ENCODE measurements around the gene TXNDC12. TPM values are rescaled to one million over a fixed set of nuclear protein-coding genes. Genes with fewer than 3 reads are reported as not detected.
A peak's percentile ranks its signal among the peaks of the same experiment; 100 is the strongest.

TXNDC12 gene
- total and polyA plus RNA-seq, 9 of the 15 experiments (the other 6 are each of a cell fraction or from before 2014, with no cell fraction given), result 17.0 to 60.8 (median 37.8) TPM

GRCh38 chr1:52056163-52056936, 1.4 kb upstream of the TXNDC12 start, which contains the start of gene BTF3L4 (continued):
- TF ChIP-seq ARID3A (IDR thresholded peaks at IDR 0.05; ENCODE audit: borderline replicate concordance, low read depth, low read length), result no peak
- no peak for TF ChIP-seq ZNF184 (CRISPR knock-in tag; IDR thresholded peaks at IDR 0.05)
- TF ChIP-seq KLF16 (IDR thresholded peaks at IDR 0.05), result 0 out of 2 replicates have a peak, but pooled peaks have one; percentile 5
- no peak for TF ChIP-seq ZNF197 (CRISPR knock-in tag; IDR thresholded peaks at IDR 0.05; ENCODE audit: low read depth)
- TF ChIP-seq MAFG (tag; conservative IDR thresholded peaks at IDR 0.05), result no peak
- no peak for TF ChIP-seq RUNX1 (IDR thresholded peaks at IDR 0.05; ENCODE audit: low read depth)
- TF ChIP-seq HMGXB4 (CRISPR knock-in tag; IDR thresholded peaks at IDR 0.05), result 0 out of 2 replicates have a peak, but pooled peaks have one; percentile 20
- peak; percentile 88 for TF ChIP-seq HNRNPLL (IDR thresholded peaks at IDR 0.05; ENCODE audit: low read depth, low read length, poor library complexity, severe bottlenecking)
- TF ChIP-seq FOXK2 (conservative IDR thresholded peaks at IDR 0.05 in 1 of 2, IDR thresholded peaks at IDR 0.05 in 1 of 2; ENCODE audit: low read depth in 2 of 2), result peak in 1 of 2 experiments; percentile 39; a peak in 2 of 4 replicates
- no peak for TF ChIP-seq SMAD2 (IDR thresholded peaks at IDR 0.05; ENCODE audit: low read depth, low read length)
- no peak for TF ChIP-seq KLF1 (tag; IDR thresholded peaks at IDR 0.05)
- TF ChIP-seq JUNB (CRISPR knock-in tag; conservative IDR thresholded peaks at IDR 0.05), result no peak
- no peak for TF ChIP-seq RHOXF2B (CRISPR knock-in tag; conservative IDR thresholded peaks at IDR 0.05)
- TF ChIP-seq NR3C1 (CRISPR knock-in tag; IDR thresholded peaks at IDR 0.05), result 0 out of 2 replicates have a peak, but pooled peaks have one; percentile 67
- peak in 1 of 2 experiments; percentile 9; a peak in 1 of 4 replicates for TF ChIP-seq ZMIZ1 (IDR thresholded peaks at IDR 0.05; ENCODE audit: low read depth in 2 of 2, low read length in 2 of 2)
- TF ChIP-seq ZFP36 (IDR thresholded peaks at IDR 0.05; ENCODE audit: low read depth, low read length, partially characterized antibody), result peak; percentile 72
- TF ChIP-seq ZZZ3 (IDR thresholded peaks at IDR 0.05), result no peak
- no peak for TF ChIP-seq IRF9 (tag; IDR thresholded peaks at IDR 0.05)
